Endometrial microvascular endothelial cells (primary cell): ENCODE results near the gene C12orf76. TPM values are rescaled to one million over a fixed set of nuclear protein-coding genes. Genes with fewer than 3 reads are reported as not detected.
"Not testable (repeated sequence)": the region's sequence is repeated elsewhere in the genome, so short reads cannot be mapped to it uniquely, and the experiment has no call there.

Experiments
- in situ Hi-C: cut with HindIII; loops from 2 replicates; pipeline ENCODE4 v1.10.0; 2017; ENCODE audit warnings: low sequenced_read_pairs, low pct_unique_long_range_greater_than_20kb; ENCODE audit errors: inconsistent ontology term
- total RNA-seq: library from RNA; depleted of rRNA; stranded (reverse); fragments of >200 nt; gene quantifications from one replicate; pipeline ENCODE4 v1.2.3, GENCODE V29; 2015; ENCODE audit errors: inconsistent ontology term

Gene C12orf76
- total RNA-seq, 1 donor from 2014 or later, result 8.5 TPM

GRCh38 chr12:110068115-110068514 lies 19.8 kb upstream of the C12orf76 start:
- in situ Hi-C loops, result not testable (repeated sequence)

GRCh38 chr12:110067531-110067930 lies 19.2 kb upstream of the C12orf76 start:
- in situ Hi-C loops, result no loop called here

GRCh38 chr12:110065540-110065939 lies 17.2 kb upstream of the C12orf76 start:
- in situ Hi-C loops, result no loop called here

GRCh38 chr12:110062241-110062640 lies 13.9 kb upstream of the C12orf76 start:
- in situ Hi-C loops, result no loop called here

- in situ Hi-C loops, result no loop called here
These were observed 11.3 kb upstream of the C12orf76 start for GRCh38 chr12:110059651-110060000.

GRCh38 chr12:110058875-110059615 lies 10.7 kb upstream of the C12orf76 start:
- in situ Hi-C loops, result no loop called here

GRCh38 chr12:110056643-110057042 lies 8.3 kb upstream of the C12orf76 start:
- in situ Hi-C loops, result not testable (repeated sequence)

GRCh38 chr12:110055375-110056352 lies 7.3 kb upstream of the C12orf76 start:
- in situ Hi-C loops, result not testable (repeated sequence)

- in situ Hi-C loops, result no loop called here
These were observed 2.6 kb upstream of the C12orf76 start for GRCh38 chr12:110050927-110051326.

- in situ Hi-C loops, result not testable (repeated sequence)
These were observed 1.3 kb upstream of the C12orf76 start for GRCh38 chr12:110049666-110050065.

GRCh38 chr12:110049034-110049433 lies 712 bp upstream of the C12orf76 start:
- in situ Hi-C loops, result not testable (repeated sequence)

- in situ Hi-C loops, result no loop called here
These were observed 903 bp downstream of the C12orf76 start for GRCh38 chr12:110047297-110047940.

- in situ Hi-C loops, result no loop called here
These were observed 1.7 kb downstream of the C12orf76 start for GRCh38 chr12:110046451-110047187.

GRCh38 chr12:110042264-110042663 lies 6.1 kb downstream of the C12orf76 start:
- in situ Hi-C loops, result no loop called here

GRCh38 chr12:110039085-110039807 lies 9.1 kb downstream of the C12orf76 start:
- in situ Hi-C loops, result no loop called here

- in situ Hi-C loops, result no loop called here
These were observed 9.6 kb downstream of the C12orf76 start for GRCh38 chr12:110038741-110039084.

- in situ Hi-C loops, result no loop called here
These were observed 11.0 kb downstream of the C12orf76 start for GRCh38 chr12:110037315-110037714.

GRCh38 chr12:110035534-110036104 lies 12.7 kb downstream of the C12orf76 start:
- in situ Hi-C loops, result no loop called here
